ENCODE results near the gene KCNJ15.

GRCh38 chr21:38286739-38287471, 30.1 kb downstream of the KCNJ15 start:
- TF ChIP-seq CTCF (IDR thresholded peaks at IDR 0.05) (no peak), EZH2 (IDR thresholded peaks at IDR 0.05; ENCODE audit: borderline replicate concordance, insufficient read depth, low read depth, low read length, poor library complexity, severe bottlenecking) (no peak)

Data from B cell (primary cell).